GM19043 (cell line): ENCODE results near the gene RASGRP2.

Experiments used
- ATAC-seq: cut with Tn5 transposase; IDR thresholded peaks from one replicate; pipeline ENCODE4 v1.9.1; 2021; ENCODE audit warnings: low read depth; ENCODE audit not compliant: unreplicated experiment

The RASGRP2 gene

GRCh38 chr11:64722141-64723065 is 21.5 kb downstream of the RASGRP2 start:
- no peak for ATAC-seq

- no peak for ATAC-seq
Measured at GRCh38 chr11:64721359-64721699, 22.6 kb downstream of the RASGRP2 start.

GRCh38 chr11:64720640-64721358 is 23.1 kb downstream of the RASGRP2 start:
- no peak for ATAC-seq

- ATAC-seq, result no peak
Measured at GRCh38 chr11:64720167-64720566, 23.8 kb downstream of the RASGRP2 start.

- no peak for ATAC-seq
Measured at GRCh38 chr11:64719406-64719805, 24.5 kb downstream of the RASGRP2 start.

- no peak for ATAC-seq
Measured at GRCh38 chr11:64718780-64719124, 25.2 kb downstream of the RASGRP2 start.

- no peak for ATAC-seq
Measured at GRCh38 chr11:64718084-64718779, 25.7 kb downstream of the RASGRP2 start.

GRCh38 chr11:64717268-64717578 is 26.7 kb downstream of the RASGRP2 start:
- ATAC-seq, result no peak

- no peak for ATAC-seq
Measured at GRCh38 chr11:64716473-64717267, 27.3 kb downstream of the RASGRP2 start.

- no peak for ATAC-seq
Measured at GRCh38 chr11:64715756-64716472, 28.0 kb downstream of the RASGRP2 start.

- ATAC-seq, result no peak
Measured at GRCh38 chr11:64715110-64715509, 28.8 kb downstream of the RASGRP2 start.

GRCh38 chr11:64714666-64715065 is 29.3 kb downstream of the RASGRP2 start:
- no peak for ATAC-seq

GRCh38 chr11:64713781-64714363 is 30.1 kb downstream of the RASGRP2 start:
- no peak for ATAC-seq

- no peak for ATAC-seq
Measured at GRCh38 chr11:64713016-64713707, 30.8 kb downstream of the RASGRP2 start.

GRCh38 chr11:64712430-64713015 is 31.4 kb downstream of the RASGRP2 start:
- no peak for ATAC-seq

GRCh38 chr11:64711956-64712362 is 32.0 kb downstream of the RASGRP2 start:
- ATAC-seq, result no peak

GRCh38 chr11:64711138-64711955 is 32.6 kb downstream of the RASGRP2 start:
- ATAC-seq, result no peak
